T-helper 2 cell treated with Interferon-gamma antibody and Interleukin-4, amounts not matched to agents 5 μg/mL and 100 μg/mL, for 36 hours (primary cell): ENCODE results near the gene UBAP1.
"Not testable (repeated sequence)": the region's sequence is repeated elsewhere in the genome, so short reads cannot be mapped to it uniquely, and the experiment has no call there.

Source experiments
- DNase-seq: peaks from one replicate; pipeline ENCODE4 v3.0.0; 2021; ENCODE audit warnings: low spot score
- H3K27ac Mint-ChIP-seq: one replicate; pipeline ENCODE4 v1.8.0; 2021; ENCODE audit warnings: mild to moderate bottlenecking, mixed read lengths
- H3K27me3 Mint-ChIP-seq: one replicate; pipeline ENCODE4 v1.8.0; 2021; ENCODE audit warnings: low read depth, mixed read lengths
- H3K36me3 Mint-ChIP-seq: one replicate; pipeline ENCODE4 v1.8.0; 2021; ENCODE audit warnings: low read depth, mixed read lengths
- H3K4me1 Mint-ChIP-seq: one replicate; pipeline ENCODE4 v1.8.0; 2021; ENCODE audit warnings: low read depth, mixed read lengths
- H3K4me3 Mint-ChIP-seq: one replicate; pipeline ENCODE4 v1.8.0; 2022; ENCODE audit warnings: mild to moderate bottlenecking, moderate library complexity, mixed read lengths
- H3K9me3 Mint-ChIP-seq: one replicate; pipeline ENCODE4 v1.8.0; 2021; ENCODE audit warnings: mixed read lengths

Gene UBAP1

GRCh38 chr9:34253460-34253837, 74.6 kb downstream of the UBAP1 start:
- H3K27me3 Mint-ChIP-seq: no peaks in the 10 kb centered on the region
- DNase-seq: no peak
- peaks cover 1% of the 10 kb centered on the region for H3K4me1 Mint-ChIP-seq
- H3K27ac Mint-ChIP-seq: no peak overlapping the region
- H3K9me3 Mint-ChIP-seq: no peaks in the 10 kb centered on the region
- H3K36me3 Mint-ChIP-seq: peaks cover 20% of the 10 kb centered on the region
- H3K4me3 Mint-ChIP-seq: no peak overlapping the region

GRCh38 chr9:34254141-34254913, 75.5 kb downstream of the UBAP1 start:
- peaks cover 21% of the 10 kb centered on the region for H3K36me3 Mint-ChIP-seq
- no peaks in the 10 kb centered on the region for H3K27me3 Mint-ChIP-seq
- H3K4me1 Mint-ChIP-seq: peaks cover 1% of the 10 kb centered on the region
- H3K4me3 Mint-ChIP-seq: no peak overlapping the region
- no peaks in the 10 kb centered on the region for H3K9me3 Mint-ChIP-seq
- no peak for DNase-seq
- H3K27ac Mint-ChIP-seq: no peak overlapping the region

GRCh38 chr9:34254966-34255825, 76.4 kb downstream of the UBAP1 start:
- Mint-ChIP-seq H3K36me3 (peaks cover 20% of the 10 kb centered on the region), H3K27me3 (no peaks in the 10 kb centered on the region), H3K9me3 (no peaks in the 10 kb centered on the region), H3K4me3 (no peak overlapping the region), H3K27ac (no peak overlapping the region), H3K4me1 (peaks cover 1% of the 10 kb centered on the region)
- DNase-seq: no peak

- H3K4me3 Mint-ChIP-seq: no peak overlapping the region
- H3K36me3 Mint-ChIP-seq: peaks cover 20% of the 10 kb centered on the region
- H3K27me3 Mint-ChIP-seq: no peaks in the 10 kb centered on the region
- no peaks in the 10 kb centered on the region for H3K9me3 Mint-ChIP-seq
- DNase-seq: no peak
- H3K4me1 Mint-ChIP-seq: peaks cover 1% of the 10 kb centered on the region
- no peak overlapping the region for H3K27ac Mint-ChIP-seq
These were observed 77.3 kb downstream of the UBAP1 start for GRCh38 chr9:34256104-34256503.

- peaks cover 1% of the 10 kb centered on the region for H3K4me1 Mint-ChIP-seq
- DNase-seq: no peak
- H3K27ac Mint-ChIP-seq: no peak overlapping the region
- peaks cover 13% of the 10 kb centered on the region for H3K36me3 Mint-ChIP-seq
- H3K9me3 Mint-ChIP-seq: no peaks in the 10 kb centered on the region
- no peak overlapping the region for H3K4me3 Mint-ChIP-seq
- H3K27me3 Mint-ChIP-seq: no peaks in the 10 kb centered on the region
These were observed 78.2 kb downstream of the UBAP1 start for GRCh38 chr9:34256987-34257585.

GRCh38 chr9:34259315-34259714, 80.5 kb downstream of the UBAP1 start:
- Mint-ChIP-seq H3K27me3 (no peaks in the 10 kb centered on the region), H3K9me3 (no peaks in the 10 kb centered on the region), H3K4me3 (no peak overlapping the region), H3K36me3 (peaks cover 15% of the 10 kb centered on the region), H3K27ac (no peak overlapping the region), H3K4me1 (peaks cover 8% of the 10 kb centered on the region)
- no peak for DNase-seq

- no peaks in the 10 kb centered on the region for H3K9me3 Mint-ChIP-seq
- H3K4me3 Mint-ChIP-seq: no peak overlapping the region
- H3K27ac Mint-ChIP-seq: peak overlapping the region; percentile 6
- peaks cover 8% of the 10 kb centered on the region for H3K4me1 Mint-ChIP-seq
- H3K36me3 Mint-ChIP-seq: peaks cover 16% of the 10 kb centered on the region
- H3K27me3 Mint-ChIP-seq: no peaks in the 10 kb centered on the region
- DNase-seq: no peak
These were observed 84.1 kb downstream of the UBAP1 start for GRCh38 chr9:34262971-34263370.

- Mint-ChIP-seq H3K4me1 (peaks cover 8% of the 10 kb centered on the region), H3K9me3 (no peaks in the 10 kb centered on the region), H3K27me3 (no peaks in the 10 kb centered on the region), H3K4me3 (no peak overlapping the region), H3K27ac (no peak overlapping the region), H3K36me3 (peaks cover 17% of the 10 kb centered on the region)
- DNase-seq: no peak
These were observed 88.8 kb downstream of the UBAP1 start for GRCh38 chr9:34267660-34268059.

GRCh38 chr9:34271265-34272006, 92.6 kb downstream of the UBAP1 start:
- DNase-seq: no peak
- peaks cover 7% of the 10 kb centered on the region for H3K36me3 Mint-ChIP-seq
- H3K27me3 Mint-ChIP-seq: no peaks in the 10 kb centered on the region
- H3K9me3 Mint-ChIP-seq: no peaks in the 10 kb centered on the region
- no peak overlapping the region for H3K27ac Mint-ChIP-seq
- no peaks in the 10 kb centered on the region for H3K4me1 Mint-ChIP-seq
- H3K4me3 Mint-ChIP-seq: no peak overlapping the region

GRCh38 chr9:34272101-34272541, 93.3 kb downstream of the UBAP1 start:
- H3K4me1 Mint-ChIP-seq: peaks cover 2% of the 10 kb centered on the region
- no peak overlapping the region for H3K4me3 Mint-ChIP-seq
- no peaks in the 10 kb centered on the region for H3K27me3 Mint-ChIP-seq
- peaks cover 7% of the 10 kb centered on the region for H3K36me3 Mint-ChIP-seq
- no peaks in the 10 kb centered on the region for H3K9me3 Mint-ChIP-seq
- no peak overlapping the region for H3K27ac Mint-ChIP-seq
- no peak for DNase-seq

GRCh38 chr9:34273588-34273987, 94.7 kb downstream of the UBAP1 start:
- not testable (repeated sequence) for H3K36me3 Mint-ChIP-seq, H3K9me3 Mint-ChIP-seq, H3K4me3 Mint-ChIP-seq, H3K27ac Mint-ChIP-seq, H3K4me1 Mint-ChIP-seq, H3K27me3 Mint-ChIP-seq, DNase-seq

GRCh38 chr9:34275811-34276210, 97.0 kb downstream of the UBAP1 start:
- Mint-ChIP-seq H3K36me3 (peaks cover 9% of the 10 kb centered on the region), H3K27me3 (no peaks in the 10 kb centered on the region), H3K4me3 (no peak overlapping the region), H3K27ac (no peak overlapping the region), H3K4me1 (peaks cover 7% of the 10 kb centered on the region), H3K9me3 (no peaks in the 10 kb centered on the region)
- no peak for DNase-seq

GRCh38 chr9:34276772-34277171, 97.9 kb downstream of the UBAP1 start:
- DNase-seq: no peak
- Mint-ChIP-seq H3K4me3 (no peak overlapping the region), H3K27ac (no peak overlapping the region), H3K9me3 (no peaks in the 10 kb centered on the region), H3K4me1 (peaks cover 7% of the 10 kb centered on the region), H3K27me3 (no peaks in the 10 kb centered on the region), H3K36me3 (peaks cover 7% of the 10 kb centered on the region)
